A549 (cell line): ENCODE measurements around the gene CAMK1. TPM values are rescaled to one million over a fixed set of nuclear protein-coding genes. Genes with fewer than 3 reads are reported as not detected.

ENCODE experiments used
- ATAC-seq, 2 experiments: fragments of 200-7000 bp in 1 of 2; fragments of >200 bp in 1 of 2; cut with Nextera tagmentation in 1 of 2; cut with Tn5 transposase in 1 of 2; 3 replicates each; pipeline versions ENCODE4 v1.8.0 to v1.9.1; 2018 to 2020; ENCODE audit warnings: mild to moderate bottlenecking in 1 of 2, moderate library complexity in 1 of 2
- CTCF ChIA-PET: fragments of 300-600 bp; sonication (Branson Sonifier 250); formaldehyde crosslinking; extraction: SDS; loops from one replicate; lab custom pipeline; 2021; ENCODE audit warnings: antibody characterized with exemption, inconsistent platforms; lab: Yijun Ruan, JAX
- POLR2A ChIA-PET: fragments of 350-600 bp; formaldehyde crosslinking; extraction: SDS; loops from one replicate; lab custom pipeline; 2021; ENCODE audit warnings: antibody characterized with exemption, inconsistent platforms; lab: Yijun Ruan, JAX
- DNase-seq, 2 experiments: peaks; one replicate each; pipeline versions ENCODE4 v3.0.0 to v3.0.0-alpha.2; 2011 to 2016; ENCODE audit warnings: low read depth in 1 of 2, low spot score in 1 of 2
- FAIRE-seq: peaks from 2 replicates; lab custom pipeline; 2011; peaks lifted over from hg19 to GRCh38; lab: Jason Lieb, UNC
- H3K27ac ChIP-seq, 2 experiments: fragments of >200 bp; sonication (Bioruptor Twin); formaldehyde crosslinking; 3 replicates each; pipeline ENCODE4 v1.5.1; 2016 to 2017
- H3K4me1 ChIP-seq: fragments of >200 bp; sonication (Bioruptor Twin); formaldehyde crosslinking; 3 replicates; pipeline ENCODE4 v1.6.1; 2016
- H3K4me2 ChIP-seq: fragments of >200 bp; sonication (Bioruptor Twin); formaldehyde crosslinking; 3 replicates; pipeline ENCODE4 v1.6.1; 2016
- H3K4me3 ChIP-seq: fragments of >200 bp; sonication (Bioruptor Twin); formaldehyde crosslinking; 3 replicates; pipeline ENCODE4 v1.5.1; 2016
- H3K9me3 ChIP-seq: fragments of >200 bp; sonication (Bioruptor Twin); formaldehyde crosslinking; 3 replicates; pipeline ENCODE4 v1.6.1; 2016
- ELK1 ChIP-seq: fragments of 150-350 bp; IDR thresholded peaks from 2 replicates; pipeline ENCODE4 v1.6.1; 2014; ENCODE audit warnings: low read depth, mild to moderate bottlenecking, low read length
- HDAC2 ChIP-seq: fragments of 200-600 bp; sonication (generic); IDR thresholded peaks from 2 replicates; pipeline ENCODE4 v1.6.1; 2016
- HOXA7 ChIP-seq: fragments of 250-450 bp; sonication (Bioruptor Pico); IDR thresholded peaks from 2 replicates; pipeline ENCODE4 v1.5.0; 2020; ENCODE audit warnings: mild to moderate bottlenecking, moderate library complexity
- KDM5A ChIP-seq: fragments of 200-600 bp; sonication (generic); IDR thresholded peaks from 2 replicates; pipeline ENCODE4 v1.6.1; 2016; ENCODE audit warnings: antibody characterized with exemption, mild to moderate bottlenecking
- PHF8 ChIP-seq: fragments of 200-600 bp; sonication (generic); IDR thresholded peaks from 2 replicates; pipeline ENCODE4 v1.6.1; 2016; ENCODE audit warnings: low read depth, mild to moderate bottlenecking, antibody characterized with exemption, moderate library complexity, borderline replicate concordance
- POLR2A ChIP-seq: IDR thresholded peaks from 2 replicates; pipeline ENCODE4 v1.6.1; 2012; ENCODE audit warnings: mild to moderate bottlenecking, low read length
- RAD21 ChIP-seq, 2 experiments: fragments of >200 bp in 1 of 2; sonication (Bioruptor Twin) in 1 of 2; formaldehyde crosslinking in 1 of 2; IDR thresholded peaks in 1 of 2; conservative IDR thresholded peaks in 1 of 2; 2 replicates in 1 of 2; 3 replicates in 1 of 2; pipeline ENCODE4 v1.6.1; 2012 to 2018; ENCODE audit warnings: inconsistent platforms in 1 of 2
- RCOR1 ChIP-seq: fragments of 150-350 bp; IDR thresholded peaks from 2 replicates; pipeline ENCODE4 v1.6.1; 2014; ENCODE audit warnings: antibody characterized with exemption, low read length, low read depth
- REST ChIP-seq: fragments of 200-600 bp; sonication (generic); IDR thresholded peaks from 2 replicates; pipeline ENCODE4 v1.6.1; 2016; ENCODE audit warnings: antibody characterized with exemption, mild to moderate bottlenecking, moderate library complexity
- RNF2 ChIP-seq: fragments of 200-600 bp; sonication (generic); IDR thresholded peaks from 2 replicates; pipeline ENCODE4 v1.6.1; 2016; ENCODE audit warnings: low read depth, mild to moderate bottlenecking, antibody characterized with exemption, moderate library complexity, borderline replicate concordance
- ZSCAN20 ChIP-seq: fragments of 250-450 bp; sonication (Bioruptor Pico); IDR thresholded peaks from 2 replicates; pipeline ENCODE4 v1.8.0; 2022; ENCODE audit warnings: mild to moderate bottlenecking, moderate library complexity
- WGBS: methylation state at CpG from one replicate; pipeline ENCODE4 v1.1.6; 2017; ENCODE audit errors: missing lambda C conversion rate; 5-methylcytosine and 5-hydroxymethylcytosine counted together
- polyA plus RNA-seq, 4 experiments: library from polyadenylated mRNA; depleted of rRNA in 3 of 4; stranded (reverse); fragments of >200 nt; fragmentation: RNase III in 1 of 4; extraction: RNeasy Plus Mini Kit Qiagen cat#74134 plus additional on column Dnase treatment in 1 of 4; gene quantifications; 2 replicates in 3 of 4; 3 replicates in 1 of 4; pipeline ENCODE4 v1.2.3, GENCODE V29; 2011 to 2017
- TF ChIP-seq, protein P1 (sequence below): fragments of 250-450 bp; sonication (Bioruptor Pico); IDR thresholded peaks from 2 replicates; pipeline ENCODE4 v1.5.0; 2021; ENCODE audit warnings: mild to moderate bottlenecking, moderate library complexity, borderline replicate concordance
- TF ChIP-seq, protein P2 (sequence below): fragments of 250-450 bp; sonication (Bioruptor Pico); IDR thresholded peaks from 2 replicates; pipeline ENCODE4 v1.5.0; 2020; ENCODE audit warnings: low read depth, mild to moderate bottlenecking, moderate library complexity
- TF ChIP-seq, protein P3 (sequence below): IDR thresholded peaks from 2 replicates; pipeline ENCODE4 v1.6.1; 2012

Gene CAMK1
- polyA plus RNA-seq, 2 of the 4 experiments (the other 2 are of a cell fraction) = 13.5 to 15.6 TPM

DNA sequence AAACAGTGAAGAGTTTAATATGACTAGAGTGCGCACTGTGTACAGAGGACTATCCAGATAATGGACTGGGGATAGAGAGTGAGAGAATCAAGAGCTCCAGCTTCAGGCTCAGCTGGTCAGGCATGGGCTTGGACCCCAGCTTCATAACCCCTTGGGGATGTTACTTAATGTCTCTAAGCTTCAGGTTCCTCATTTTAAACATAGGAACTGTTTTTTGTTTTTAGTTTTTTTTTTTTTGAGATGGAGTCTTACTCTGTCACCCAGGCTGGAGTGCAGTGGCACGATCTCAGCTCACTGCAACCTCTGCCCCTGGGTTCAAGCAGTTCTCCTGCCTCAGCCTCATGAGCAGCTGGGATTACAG lies 48.1 kb downstream of the CAMK1 start (continued):
- TF ChIP-seq ELK1 = no peak
- TF ChIP-seq POLR2A = no peak
- no peak for TF ChIP-seq REST
- TF ChIP-seq HDAC2 = no peak
- no peak for TF ChIP-seq RAD21 (conservative IDR thresholded peaks at IDR 0.05 in 1 of 2, IDR thresholded peaks at IDR 0.05 in 1 of 2)
- TF ChIP-seq RCOR1 = no peak

- TF ChIP-seq PHF8 (no peak), RNF2 (no peak), ZSCAN20 (CRISPR knock-in tag) (no peak), HOXA7 (no peak), KDM5A (no peak), RAD21 (conservative IDR thresholded peaks at IDR 0.05 in 1 of 2, IDR thresholded peaks at IDR 0.05 in 1 of 2) (no peak), REST (no peak)
- TF ChIP-seq, protein P1, sequence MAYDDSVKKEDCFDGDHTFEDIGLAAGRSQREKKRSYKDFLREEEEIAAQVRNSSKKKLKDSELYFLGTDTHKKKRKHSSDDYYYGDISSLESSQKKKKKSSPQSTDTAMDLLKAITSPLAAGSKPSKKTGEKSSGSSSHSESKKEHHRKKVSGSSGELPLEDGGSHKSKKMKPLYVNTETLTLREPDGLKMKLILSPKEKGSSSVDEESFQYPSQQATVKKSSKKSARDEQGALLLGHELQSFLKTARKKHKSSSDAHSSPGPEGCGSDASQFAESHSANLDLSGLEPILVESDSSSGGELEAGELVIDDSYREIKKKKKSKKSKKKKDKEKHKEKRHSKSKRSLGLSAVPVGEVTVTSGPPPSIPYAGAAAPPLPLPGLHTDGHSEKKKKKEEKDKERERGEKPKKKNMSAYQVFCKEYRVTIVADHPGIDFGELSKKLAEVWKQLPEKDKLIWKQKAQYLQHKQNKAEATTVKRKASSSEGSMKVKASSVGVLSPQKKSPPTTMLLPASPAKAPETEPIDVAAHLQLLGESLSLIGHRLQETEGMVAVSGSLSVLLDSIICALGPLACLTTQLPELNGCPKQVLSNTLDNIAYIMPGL (CRISPR knock-in tag) = no peak
- TF ChIP-seq, protein P2, sequence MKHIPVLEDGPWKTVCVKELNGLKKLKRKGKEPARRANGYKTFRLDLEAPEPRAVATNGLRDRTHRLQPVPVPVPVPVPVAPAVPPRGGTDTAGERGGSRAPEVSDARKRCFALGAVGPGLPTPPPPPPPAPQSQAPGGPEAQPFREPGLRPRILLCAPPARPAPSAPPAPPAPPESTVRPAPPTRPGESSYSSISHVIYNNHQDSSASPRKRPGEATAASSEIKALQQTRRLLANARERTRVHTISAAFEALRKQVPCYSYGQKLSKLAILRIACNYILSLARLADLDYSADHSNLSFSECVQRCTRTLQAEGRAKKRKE (CRISPR knock-in tag) = no peak
- TF ChIP-seq, protein P3, sequence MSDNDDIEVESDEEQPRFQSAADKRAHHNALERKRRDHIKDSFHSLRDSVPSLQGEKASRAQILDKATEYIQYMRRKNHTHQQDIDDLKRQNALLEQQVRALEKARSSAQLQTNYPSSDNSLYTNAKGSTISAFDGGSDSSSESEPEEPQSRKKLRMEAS = no peak
- CTCF ChIA-PET = interaction anchor here (1.0 to 4.8 kb wide), 7 partner anchors 9 to 218 kb away, joined by 3 to 18 read pairs (median 3); partner anchors contain the start of gene BRPF1
- POLR2A ChIA-PET = no interaction called here
- FAIRE-seq (no peak), DNase-seq (no peak), ATAC-seq (peak; percentile 44 to 66; a peak in 4 of 6 replicates)
- 12% methylated on average over 7 of the region's 7 CpGs for WGBS
- peak overlapping the region; percentile 44 for H3K4me2 ChIP-seq
- H3K4me3 ChIP-seq = no peak overlapping the region
- H3K9me3 ChIP-seq = no peaks in the 10 kb centered on the region
- no peak overlapping the region for H3K27ac ChIP-seq
- H3K4me1 ChIP-seq = peaks cover 9% of the 10 kb centered on the region
These were observed 48.6 kb downstream of the CAMK1 start for GRCh38 chr3:9721015-9721699.
